Stimulated activated CD8-positive, alpha-beta memory T cell treated with anti-CD3 and anti-CD28 coated beads, Interleukin-2, amount 100 ng/mL, for 48 hours (primary cell): ENCODE results near the gene CHRDL2.
"Not testable (repeated sequence)": the region's sequence is repeated elsewhere in the genome, so short reads cannot be mapped to it uniquely, and the experiment has no call there.

Source experiments
- DNase-seq, 2 donors: peaks; one replicate each; pipeline ENCODE4 v3.0.0-alpha.2; 2020; ENCODE audit warnings: low read depth in 2 of 2

The CHRDL2 gene

DNA sequence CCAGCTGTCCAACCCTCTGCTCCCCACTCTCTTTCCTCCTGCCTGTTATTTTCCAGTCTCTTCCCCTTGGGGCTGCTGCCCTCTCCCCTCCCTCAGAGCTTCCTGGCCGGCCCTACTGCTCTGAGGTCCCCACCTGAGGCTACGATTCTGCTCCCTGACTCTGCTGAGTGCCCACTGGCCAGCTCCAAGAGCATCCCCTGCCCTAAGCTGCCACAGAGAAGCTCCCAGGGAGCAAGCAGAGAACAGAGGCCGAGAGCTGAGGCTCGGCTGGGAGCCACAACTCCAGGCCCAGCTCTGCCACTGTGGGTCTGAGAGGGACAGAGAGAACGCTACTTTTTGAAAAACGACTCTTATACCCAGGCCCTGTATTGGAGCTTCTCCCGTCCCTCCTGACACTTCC lies 61.1 kb downstream of the CHRDL2 start:
- no peak for DNase-seq

DNA sequence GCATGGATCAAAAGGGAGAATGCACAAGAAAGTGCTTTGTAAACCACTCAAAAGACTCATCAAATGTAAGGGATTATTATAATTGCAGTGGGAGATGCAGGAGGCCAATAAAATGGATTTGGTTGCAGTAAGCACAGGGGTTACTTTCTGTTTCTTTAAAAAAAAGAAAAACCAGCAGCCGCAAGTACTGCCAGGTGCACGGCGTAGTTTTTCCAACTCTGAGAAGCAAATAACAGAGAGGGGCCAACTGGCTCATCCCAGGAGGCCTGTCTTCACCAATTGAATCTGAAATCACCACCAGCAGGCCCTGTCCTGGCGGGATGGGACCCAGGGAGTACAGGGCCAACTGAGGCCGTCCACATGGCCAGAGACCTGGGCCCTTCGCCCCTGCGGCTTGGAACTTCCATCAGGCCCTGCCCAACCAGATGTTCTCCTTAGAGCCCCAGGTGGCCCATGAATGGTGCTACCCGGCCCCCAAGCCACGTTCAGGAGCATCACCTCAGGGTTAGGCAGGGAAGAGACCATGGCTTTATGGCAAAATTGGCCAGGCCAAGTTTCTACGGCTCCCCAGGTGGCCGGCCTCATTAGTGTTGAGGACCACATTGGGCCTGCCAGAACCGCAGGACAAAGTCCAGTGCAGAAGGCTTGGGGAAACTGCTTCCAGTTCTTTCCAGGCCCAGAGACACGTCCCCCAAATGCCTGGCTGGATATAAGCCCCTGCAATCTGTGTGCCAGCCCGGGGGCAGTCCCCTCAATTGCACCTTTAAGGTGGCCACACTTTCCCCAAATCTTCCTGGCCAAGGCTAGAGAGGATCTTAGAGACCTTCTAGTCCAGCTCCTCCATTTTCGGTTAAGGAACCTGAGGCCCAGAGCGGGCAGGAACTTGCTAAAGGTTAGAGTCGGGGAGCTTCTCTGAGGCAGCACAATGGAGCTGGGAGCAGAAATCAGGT lies 61.7 kb downstream of the CHRDL2 start:
- DNase-seq, result no peak

DNA sequence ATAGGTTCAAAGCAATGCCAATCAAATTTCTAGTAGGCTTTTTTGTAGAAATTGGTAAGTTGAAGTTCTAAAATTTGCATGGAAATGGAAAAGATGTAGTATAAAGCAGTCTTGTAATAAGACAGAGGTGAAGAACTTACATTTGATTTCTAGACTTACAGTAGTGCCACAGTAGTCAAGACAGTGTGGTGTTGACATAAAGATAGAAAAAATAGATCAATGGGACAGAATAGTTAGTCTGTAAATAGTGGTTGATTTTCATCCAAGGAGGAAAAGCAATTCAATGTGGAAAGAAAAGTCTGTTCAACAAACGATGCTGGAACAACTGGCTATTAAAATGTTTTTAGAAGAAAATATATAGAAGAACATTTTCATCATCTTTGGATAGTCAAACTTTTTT lies 67.9 kb downstream of the CHRDL2 start:
- DNase-seq, result no peak

DNA sequence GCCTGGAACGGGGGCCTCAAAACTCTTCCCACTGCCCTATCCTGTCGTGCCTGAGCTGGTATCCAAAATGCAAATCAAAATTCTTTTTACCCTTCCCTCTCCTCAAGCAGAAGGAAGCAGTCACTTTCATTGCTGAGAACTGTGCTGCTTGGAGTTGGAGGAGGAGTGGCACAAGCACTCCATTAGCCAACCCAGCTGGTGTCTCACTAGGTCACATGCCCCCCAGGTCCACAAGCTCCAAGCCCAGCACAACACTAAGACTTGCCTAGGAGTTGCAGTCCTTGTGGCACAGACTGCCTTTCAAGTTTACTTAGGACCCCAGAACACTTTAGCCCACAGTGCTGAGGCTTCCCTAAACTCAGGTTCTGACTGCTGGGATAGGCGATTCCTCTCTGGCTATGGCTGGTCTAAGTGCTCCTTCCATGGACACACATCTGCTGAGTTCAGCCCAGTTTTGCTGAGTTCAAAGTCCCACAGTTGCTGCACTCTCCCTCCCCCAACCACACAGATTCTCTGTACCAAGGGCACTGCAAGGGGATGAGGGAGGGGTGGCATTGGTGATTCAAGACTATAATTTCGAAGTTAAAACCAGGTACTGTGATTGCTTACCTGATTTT lies 68.6 kb downstream of the CHRDL2 start:
- DNase-seq, result no peak

DNA sequence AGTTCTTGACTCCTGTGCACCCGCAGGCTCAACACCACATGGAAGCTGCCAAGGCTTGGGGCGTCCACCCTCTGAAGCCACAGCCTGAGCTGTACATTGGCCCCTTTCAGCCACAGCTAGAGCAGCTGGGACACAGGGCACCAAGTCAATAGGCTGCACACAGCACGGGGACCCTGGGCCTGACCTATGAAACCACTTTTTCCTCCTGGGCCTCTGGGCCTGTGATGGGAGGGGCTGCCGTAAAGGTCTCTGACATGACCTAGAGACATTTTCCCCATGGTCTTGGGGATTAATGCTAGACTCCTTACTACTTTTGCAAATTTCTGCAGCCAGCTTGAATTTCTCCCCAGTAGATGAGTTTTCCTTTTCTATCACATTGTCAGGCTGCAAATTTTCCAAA lies 72.1 kb downstream of the CHRDL2 start:
- not testable (repeated sequence) for DNase-seq

DNA sequence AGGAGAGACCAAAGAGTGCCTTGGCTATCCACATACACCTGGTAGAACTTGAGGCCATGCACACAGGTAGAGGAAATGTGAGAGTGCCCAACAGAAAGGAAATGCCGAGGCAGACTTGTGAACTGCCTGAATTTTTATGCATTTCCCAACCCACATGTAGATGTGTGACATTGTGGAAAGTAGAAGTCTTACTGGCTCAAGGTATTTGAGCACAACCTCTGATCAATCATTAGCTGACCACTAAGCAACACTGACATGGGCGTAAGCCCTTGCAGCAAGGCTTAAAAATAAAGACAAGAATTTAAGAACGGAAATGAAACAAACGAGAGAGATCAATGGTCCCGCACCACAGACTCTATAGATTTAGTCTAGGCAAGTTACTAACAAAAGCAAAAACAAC lies 76.2 kb downstream of the CHRDL2 start:
- DNase-seq, result no peak

DNA sequence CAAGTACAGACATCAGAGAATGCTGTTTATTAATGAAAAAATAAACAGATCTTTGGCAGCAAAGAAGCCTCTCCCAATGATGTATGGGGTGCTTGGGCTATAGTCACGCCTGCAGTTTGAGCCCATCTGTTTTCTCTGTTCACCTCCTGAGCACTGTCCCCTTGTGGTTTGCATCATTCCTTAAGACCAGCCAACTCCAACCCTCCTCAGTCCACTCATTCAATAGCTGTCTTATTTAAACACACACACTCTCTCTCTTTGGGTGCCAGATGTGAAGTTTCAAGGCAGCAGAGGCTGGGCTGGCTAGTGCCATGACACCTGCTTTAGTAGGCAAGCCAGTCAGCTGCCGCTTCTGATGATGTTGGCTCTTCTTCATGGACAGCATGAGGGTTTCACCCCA lies 80.7 kb downstream of the CHRDL2 start:
- no peak for DNase-seq

DNA sequence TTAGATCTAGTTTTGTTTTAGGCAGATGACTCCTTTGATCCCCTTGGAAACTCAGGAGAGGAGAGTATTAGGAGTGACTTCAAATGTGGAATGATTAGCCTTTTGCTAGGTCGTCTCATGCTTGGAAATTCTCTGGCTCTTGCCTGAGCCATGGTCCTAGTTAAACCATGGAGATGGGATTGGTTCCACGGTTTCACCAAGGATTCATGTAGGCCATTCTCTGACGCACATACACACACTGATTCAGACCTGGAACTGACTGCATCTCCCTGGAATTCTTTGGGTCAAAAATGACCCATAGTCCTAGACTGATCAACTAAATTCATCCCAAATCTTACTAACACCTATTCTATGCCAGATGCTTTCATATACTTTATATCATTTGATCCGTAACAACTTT lies 82.3 kb downstream of the CHRDL2 start:
- no peak for DNase-seq

DNA sequence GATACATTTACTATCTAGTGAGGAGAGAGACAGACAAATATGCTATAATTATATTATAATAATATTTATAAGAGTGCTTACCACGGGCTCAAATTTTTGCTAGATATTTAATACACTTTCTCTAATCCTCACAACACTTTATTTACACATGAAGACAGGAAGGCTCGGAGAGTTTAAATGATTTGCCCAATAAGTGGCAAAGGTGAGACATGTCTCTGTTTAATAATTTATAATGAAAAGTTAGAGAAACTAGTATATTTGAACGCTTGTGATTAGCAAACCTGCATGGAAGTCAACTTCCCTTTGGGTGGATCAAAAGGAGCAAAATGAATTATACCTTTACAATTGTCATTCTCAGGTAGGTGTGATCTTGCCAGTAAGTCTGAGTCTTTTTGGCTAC lies 83.4 kb downstream of the CHRDL2 start:
- no peak for DNase-seq

DNA sequence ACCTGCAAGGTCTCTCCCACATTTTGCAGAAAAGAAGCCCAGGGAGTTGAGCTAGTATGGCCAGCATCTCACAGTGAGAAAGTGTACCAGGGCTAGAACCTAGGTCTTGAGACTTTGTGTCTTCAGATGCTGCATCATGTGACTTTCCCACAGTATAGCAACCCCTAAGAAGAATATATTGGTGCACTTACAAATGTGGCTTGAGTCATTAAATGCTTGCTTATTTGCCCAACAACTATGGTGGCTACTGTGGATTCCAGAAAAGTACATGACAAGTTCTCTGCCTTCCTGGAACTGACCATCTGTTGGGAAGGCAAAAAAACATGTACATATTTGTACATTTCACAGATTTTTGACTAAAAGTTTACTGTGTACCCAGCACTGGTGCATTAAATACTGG lies 83.8 kb downstream of the CHRDL2 start:
- no peak for DNase-seq

DNA sequence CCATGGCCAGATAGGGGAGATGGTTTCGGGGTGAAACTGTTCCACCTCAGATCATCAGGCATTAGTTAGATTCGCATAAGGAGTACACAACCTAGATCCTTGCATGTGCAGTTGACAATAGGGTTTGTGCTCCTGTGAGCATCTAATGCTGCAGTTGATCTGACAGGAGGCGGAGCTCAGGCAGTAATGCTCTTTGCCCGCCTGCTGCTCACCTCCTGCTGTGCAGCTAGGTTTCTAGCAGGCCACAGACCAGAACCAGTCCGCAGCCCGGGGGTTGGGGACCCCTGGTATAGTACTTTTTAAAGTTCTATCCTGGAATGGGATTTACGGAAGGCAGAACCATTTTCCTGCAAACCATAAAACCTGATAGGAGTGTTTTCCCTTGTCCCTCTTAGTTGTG lies 84.3 kb downstream of the CHRDL2 start:
- no peak for DNase-seq
